HG02885 (cell line): ENCODE results near the gene CAPNS1.
A peak's percentile ranks its signal among the peaks of the same experiment; 100 is the strongest.
"Not testable (repeated sequence)": the region's sequence is repeated elsewhere in the genome, so short reads cannot be mapped to it uniquely, and the experiment has no call there.

Experiments
- ATAC-seq: cut with Tn5 transposase; IDR thresholded peaks from one replicate; pipeline ENCODE4 v1.9.1; 2021; ENCODE audit warnings: mild to moderate bottlenecking; ENCODE audit not compliant: unreplicated experiment, poor library complexity

The CAPNS1 gene

DNA sequence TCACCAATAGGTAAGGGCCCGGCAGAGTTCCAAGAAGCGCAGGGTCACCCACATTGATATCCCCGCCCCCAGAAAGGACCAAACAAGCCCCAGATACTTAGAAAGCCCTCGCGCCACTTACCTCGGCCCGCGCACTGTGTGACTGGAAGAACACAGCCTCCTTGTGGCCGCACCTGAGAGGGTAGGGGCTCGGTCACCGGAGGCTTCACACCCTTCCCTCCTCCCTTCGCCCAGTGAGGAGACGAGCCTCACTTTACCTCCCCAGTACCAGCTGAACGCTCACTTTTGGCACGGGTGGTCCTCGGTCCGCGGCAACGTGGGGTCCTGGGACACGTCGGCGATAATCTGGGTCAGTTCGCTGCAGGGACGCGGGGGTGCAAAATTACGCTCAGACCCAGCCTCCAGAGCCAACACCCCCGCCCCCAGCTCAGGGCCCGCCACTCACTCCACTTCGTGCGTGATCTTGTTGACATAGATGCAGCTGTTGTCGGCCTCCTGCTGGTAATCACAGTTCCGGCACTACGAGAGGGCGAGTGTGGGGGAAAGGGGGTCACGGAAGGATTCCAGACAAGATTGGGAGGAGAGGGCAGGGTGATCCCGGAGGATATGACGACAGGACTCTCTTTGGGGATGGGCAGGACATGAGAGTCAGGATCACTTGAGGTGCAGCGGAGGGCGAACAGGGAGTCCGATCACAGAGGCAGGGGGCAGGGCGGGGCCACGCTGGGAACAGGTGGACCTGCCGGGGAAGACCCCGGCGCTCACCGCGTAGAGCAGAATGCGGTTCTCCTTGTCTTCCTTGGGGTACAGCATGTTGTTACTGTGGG, 25.8 kb upstream of the CAPNS1 start:
- no peak for ATAC-seq

DNA sequence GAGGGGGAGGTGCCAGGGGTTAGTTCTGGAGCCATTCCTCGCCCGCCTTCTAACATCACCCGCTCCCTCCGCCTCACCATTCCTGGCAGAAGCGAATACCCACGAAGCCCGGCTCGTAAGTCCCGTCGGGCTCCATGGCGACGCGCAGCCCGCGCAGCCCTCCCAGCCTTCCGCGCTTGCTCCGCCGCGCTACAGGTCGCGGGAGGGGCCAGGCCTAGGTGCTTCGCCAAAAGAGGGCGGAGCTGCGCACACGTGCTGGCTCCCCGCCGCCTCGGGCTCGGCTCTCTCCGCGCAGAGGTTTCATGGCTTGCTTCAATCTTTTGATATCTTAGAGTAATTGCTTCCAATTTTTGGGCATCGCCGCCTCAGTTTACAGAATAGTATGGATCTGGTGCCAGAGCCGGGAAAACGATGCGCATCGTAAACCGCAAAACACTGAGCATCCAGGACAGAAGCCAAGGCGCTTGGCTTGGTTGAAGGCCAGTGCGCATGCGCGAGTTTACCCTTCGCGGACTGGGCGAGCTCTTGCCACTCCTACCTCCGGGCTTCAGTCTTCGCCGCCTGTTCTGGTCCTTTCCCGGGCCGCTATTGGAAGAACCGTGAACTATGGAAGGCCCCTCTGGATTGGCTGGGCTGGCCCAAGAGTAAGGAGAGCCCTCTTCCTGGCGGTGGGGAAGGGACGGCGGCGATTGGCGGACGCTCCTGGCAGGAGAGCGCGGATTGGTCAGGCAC, 25.0 kb upstream of the CAPNS1 start, which contains the start of gene POLR2I:
Gene POLR2I, minus strand, starts transcription at position 155 of the 732 bp plus-strand sequence. Its CDS starts 19 bp downstream, at position 136.
- peak; percentile 84 for ATAC-seq

DNA sequence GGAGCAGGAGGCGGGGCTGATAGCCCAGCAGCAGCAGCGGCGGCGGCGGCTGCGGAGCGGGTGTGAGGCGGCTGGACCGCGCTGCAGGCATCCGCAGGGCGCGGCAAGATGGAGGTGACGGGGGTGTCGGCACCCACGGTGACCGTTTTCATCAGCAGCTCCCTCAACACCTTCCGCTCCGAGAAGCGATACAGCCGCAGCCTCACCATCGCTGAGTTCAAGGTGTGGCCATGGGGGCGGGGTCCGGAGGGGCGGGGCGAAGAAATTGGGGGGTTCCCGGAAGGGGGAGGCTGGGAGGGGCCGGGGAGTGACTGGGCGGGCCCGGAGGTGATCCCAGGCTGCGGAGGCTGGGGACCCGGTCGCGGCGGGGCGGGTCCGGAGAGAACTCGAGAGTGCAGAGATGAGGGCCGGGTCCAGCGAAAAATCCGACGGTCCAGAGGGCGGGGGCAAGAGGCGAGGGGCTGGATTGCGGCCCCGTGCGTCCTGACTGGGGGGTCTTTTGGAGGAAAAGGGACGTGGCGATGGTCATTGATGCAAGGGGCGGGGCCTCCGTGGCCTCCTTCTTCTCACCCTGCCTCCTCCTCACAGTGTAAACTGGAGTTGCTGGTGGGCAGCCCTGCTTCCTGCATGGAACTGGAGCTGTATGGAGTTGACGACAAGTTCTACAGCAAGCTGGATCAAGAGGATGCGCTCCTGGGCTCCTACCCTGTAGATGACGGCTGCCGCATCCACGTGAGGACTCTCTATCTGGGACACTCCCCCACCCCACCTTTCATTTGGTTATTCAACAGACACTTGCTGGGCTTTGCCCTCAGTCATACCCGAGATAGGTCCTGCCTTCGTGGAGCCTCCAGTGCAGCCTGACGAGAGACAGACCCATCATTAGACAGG, 24.2 kb upstream of the CAPNS1 start, which contains the start of gene TBCB:
Gene TBCB, plus strand, starts transcription at position 16 of the 891 bp plus-strand sequence. Its CDS starts 93 bp downstream, at position 109.
- peak; percentile 44 for ATAC-seq

DNA sequence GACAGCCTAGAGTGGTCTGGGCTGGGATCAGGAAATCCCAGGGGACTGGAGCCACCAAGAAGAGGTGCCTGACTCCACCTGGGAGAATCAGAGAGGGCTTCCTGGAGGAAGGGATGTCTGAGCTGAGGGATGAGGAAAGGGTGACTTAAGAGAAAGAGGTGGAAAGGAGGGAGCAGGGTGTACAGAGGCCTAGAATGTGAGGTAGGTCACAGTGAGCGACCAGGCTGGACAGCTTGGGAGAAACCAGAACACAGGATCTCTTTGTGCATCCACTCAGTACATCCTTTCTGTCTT, 23.6 kb upstream of the CAPNS1 start:
- no peak for ATAC-seq

DNA sequence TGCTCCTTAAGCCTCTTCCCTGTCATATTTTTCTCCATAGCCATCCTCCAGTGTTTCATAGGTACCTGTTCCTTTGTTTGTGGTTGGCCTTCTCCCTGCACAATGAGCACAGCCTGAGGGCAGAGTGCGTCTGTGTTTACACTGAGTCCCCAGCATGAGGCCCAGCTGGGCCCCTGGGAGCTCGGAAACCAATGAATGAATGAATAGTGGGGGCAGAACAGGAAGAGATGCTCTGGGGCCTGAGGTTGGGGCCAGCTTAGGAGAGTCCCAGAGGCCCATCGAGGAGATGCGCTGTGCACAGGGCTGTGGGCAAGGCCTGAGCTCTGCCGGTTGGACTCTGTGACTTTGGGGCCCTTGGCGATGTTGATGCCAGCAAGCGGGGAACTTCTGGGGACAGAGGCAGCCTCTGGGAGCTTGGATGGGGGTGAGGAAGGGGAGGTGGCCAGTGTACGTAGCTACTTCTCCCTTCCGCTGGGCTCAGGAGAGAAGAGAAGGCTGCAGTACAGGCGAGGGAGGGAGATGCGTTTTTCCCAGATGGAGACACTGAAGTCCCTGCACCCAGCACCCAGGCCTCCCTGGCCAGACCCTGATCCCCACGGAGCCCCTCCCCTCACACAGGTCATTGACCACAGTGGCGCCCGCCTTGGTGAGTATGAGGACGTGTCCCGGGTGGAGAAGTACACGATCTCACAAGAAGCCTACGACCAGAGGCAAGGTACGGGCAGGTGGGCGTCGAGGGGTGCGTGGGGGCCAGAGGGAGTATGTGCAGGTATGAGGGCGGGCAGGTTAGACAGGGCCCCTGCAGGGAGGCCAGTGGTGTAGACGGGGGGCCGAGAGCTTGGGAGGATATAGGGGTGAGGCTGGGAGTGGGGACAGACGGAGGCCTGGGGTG, 19.5 kb upstream of the CAPNS1 start:
- no peak for ATAC-seq

DNA sequence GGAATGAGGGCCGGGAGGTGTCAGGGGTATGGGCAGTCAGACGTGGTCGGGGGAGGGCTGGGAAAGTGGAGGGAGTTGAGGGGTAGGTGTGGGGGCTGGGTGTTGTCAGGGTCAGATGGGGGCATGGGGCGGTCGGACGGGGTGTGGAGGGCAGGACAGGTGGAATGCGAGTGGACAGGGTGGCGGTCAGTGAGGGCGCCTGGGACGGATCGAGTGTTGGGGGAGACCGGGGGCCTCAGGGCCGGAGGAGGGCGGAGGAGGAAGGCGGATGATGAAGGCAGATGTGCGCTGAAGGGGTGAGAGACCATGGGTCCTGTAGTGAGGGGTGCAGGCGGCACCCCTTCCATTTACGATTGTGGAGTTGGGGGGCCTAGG, 18.9 kb upstream of the CAPNS1 start:
- ATAC-seq: no peak

DNA sequence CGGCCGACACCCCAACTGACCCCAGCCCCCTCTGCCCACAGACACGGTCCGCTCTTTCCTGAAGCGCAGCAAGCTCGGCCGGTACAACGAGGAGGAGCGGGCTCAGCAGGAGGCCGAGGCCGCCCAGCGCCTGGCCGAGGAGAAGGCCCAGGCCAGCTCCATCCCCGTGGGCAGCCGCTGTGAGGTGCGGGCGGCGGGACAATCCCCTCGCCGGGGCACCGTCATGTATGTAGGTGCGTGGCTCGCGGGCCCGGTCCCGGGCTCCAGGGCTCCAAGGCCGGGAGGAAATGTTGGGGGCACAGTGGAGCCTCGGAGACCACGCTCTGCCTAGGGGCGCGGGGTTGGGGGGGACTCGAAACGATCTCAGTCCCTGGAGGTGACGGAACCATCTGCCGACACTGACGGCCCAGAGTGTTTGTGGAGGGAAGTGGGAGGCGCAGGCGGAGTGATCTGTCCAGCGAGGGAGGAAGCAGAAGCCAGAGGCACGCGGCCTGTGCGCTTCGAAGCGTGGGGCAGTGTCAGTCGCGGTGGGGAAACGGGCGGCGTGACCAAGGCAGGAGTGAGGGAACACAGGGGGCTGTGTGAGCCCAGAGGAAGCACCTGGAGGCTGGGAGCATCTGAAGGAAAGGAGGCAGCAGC, 18.3 kb upstream of the CAPNS1 start:
- no peak for ATAC-seq

DNA sequence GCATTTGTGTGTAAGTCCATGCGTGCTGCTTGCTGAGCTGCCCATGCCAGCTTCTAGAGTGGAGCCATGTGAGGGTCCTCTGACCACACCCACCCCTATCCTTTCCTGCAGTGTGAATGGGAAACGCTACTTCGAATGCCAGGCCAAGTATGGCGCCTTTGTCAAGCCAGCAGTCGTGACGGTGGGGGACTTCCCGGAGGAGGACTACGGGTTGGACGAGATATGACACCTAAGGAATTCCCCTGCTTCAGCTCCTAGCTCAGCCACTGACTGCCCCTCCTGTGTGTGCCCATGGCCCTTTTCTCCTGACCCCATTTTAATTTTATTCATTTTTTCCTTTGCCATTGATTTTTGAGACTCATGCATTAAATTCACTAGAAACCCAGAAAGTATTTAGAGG, 14.3 kb upstream of the CAPNS1 start:
- ATAC-seq: no peak

DNA sequence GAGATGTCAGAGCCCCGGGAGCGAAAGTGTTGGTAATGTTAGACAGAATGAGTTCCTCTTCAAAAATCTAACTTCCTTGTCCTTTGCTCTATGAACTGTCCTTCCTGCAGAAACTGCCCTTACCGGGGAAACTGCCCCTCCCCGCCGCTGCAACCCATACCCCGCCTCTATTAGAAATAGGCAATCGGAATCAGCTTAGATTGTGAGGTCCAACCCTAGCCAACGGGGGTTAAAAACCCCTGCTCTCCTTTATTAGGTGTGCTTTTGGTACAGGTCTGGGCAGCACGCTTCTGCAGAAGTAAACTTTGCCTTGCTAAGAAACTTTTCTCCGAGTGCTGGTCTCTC, 11.5 kb upstream of the CAPNS1 start:
- ATAC-seq: no peak

DNA sequence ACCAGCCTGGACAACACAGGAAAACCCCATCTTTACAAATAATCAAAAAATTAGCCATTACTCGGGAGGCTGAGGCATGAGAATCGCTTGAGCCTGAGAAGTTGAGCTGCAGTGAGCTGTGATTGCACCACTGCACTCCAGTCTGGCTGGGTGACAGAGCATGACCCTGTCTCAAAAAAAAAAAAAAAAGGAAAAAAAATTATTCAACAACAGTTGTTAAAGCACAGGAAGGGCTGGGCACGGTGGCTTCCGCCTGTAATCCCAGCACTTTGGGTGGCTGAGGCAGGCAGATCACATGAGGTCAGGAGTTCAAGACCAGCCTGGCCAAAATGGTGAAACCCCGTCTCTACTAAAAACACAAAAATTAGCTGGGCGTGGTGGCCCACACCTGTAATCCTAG, 8.6 kb upstream of the CAPNS1 start:
- not testable (repeated sequence) for ATAC-seq

DNA sequence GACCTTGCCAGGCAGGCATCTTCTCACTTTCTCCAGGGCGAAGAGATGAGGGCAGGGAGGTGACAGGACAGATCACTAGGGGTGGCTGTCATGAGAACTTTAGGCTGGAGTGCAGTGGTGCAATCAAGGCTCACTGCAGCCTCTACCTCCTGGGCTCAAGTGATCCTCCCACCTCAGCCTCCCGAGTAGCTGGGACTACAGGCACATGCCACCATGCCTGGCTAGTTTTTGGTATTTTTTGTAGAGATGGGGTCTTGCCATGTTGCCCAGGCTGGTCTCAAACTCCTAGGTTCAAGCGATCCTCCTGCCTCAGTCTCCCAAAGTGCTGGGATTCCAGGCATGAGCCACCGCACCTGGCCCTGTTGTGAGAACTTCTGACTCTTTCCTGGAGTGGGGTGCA, 5.0 kb upstream of the CAPNS1 start:
- not testable (repeated sequence) for ATAC-seq

DNA sequence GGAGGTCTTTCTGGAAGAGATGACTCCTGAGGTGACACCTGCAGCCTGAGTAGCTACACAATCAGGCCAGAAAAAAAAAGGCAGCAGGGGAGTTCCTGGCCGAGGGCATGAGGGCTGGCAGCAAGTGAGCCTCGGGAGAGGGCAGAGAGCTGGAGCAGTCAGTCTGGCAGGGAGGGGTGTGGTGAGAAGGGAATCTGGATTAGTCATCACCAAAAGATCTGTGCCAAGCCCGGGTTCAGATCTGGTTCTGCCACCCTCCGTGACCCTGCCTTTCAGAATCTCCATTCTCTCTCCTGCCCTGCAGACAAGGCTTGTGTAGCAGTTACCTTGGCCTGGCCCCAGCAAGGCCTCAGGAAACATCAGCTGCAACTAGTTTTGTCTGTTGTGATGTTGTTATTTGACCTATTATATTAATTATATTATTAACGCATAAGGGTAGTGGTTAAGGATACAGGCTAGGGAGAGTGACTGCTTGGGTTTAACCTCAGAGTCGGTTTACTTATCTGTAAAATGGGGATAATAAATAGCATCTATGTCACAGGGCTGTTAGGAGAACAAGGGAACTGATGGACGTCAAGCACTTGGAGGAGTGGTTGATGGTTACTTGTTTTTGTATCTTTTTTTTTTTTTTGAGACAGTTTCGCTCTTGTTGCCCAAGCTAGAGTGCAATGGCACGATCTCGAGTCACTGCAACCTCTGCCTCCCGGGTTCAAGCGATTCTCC, 2.7 kb upstream of the CAPNS1 start:
- ATAC-seq: no peak

DNA sequence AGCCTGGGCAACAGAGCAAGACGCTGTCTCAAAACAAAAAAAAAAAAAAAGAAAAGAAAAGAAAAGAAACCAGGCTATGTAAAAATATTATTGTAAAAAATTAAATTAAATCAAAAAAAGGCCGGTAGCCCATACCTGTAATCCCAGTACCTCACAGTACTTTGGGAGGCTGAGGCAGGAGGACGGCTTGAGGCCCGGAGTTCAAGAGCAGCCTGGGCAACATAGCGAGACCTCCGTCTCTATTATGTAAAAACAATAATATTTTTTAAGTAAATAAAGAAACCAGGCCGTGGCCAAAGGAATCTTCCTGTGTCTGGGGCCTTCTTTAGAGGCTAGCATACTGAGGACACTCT, 770 bp upstream of the CAPNS1 start:
- ATAC-seq: no peak

DNA sequence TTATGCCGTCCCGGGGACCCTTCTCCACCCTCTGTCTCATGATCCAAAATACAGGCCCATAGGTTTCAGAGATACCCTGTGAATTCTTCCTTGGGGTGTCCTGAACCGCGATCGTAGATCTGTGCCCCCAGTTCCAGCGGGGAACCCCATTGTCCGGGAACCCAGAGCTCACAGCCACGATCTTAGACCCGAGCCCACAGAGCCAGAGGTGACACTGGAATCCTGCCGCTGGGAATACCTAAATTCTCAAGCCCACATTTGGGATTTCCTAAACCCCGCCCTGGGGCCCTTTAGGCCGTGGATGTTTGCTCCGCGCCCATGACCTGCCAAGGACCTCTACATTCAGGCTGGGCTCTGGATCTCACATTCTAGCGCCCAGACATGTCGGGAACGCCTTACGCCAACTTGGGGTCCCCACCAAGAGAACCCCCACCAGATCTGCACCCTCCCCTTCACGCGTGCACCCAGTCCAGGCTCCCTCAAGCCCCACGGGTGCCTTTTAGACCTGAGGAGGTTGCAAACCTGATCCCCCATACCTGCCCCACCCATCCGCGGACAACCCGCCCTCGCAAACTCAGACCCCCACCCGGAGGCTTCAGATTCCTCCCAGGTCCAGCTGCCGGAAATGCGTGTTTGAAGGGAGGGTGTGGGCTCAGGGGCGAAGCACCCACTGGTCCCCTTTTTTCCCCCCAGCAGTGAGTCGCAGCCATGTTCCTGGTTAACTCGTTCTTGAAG, 605 bp downstream of the CAPNS1 start:
- peak; percentile 1 for ATAC-seq

DNA sequence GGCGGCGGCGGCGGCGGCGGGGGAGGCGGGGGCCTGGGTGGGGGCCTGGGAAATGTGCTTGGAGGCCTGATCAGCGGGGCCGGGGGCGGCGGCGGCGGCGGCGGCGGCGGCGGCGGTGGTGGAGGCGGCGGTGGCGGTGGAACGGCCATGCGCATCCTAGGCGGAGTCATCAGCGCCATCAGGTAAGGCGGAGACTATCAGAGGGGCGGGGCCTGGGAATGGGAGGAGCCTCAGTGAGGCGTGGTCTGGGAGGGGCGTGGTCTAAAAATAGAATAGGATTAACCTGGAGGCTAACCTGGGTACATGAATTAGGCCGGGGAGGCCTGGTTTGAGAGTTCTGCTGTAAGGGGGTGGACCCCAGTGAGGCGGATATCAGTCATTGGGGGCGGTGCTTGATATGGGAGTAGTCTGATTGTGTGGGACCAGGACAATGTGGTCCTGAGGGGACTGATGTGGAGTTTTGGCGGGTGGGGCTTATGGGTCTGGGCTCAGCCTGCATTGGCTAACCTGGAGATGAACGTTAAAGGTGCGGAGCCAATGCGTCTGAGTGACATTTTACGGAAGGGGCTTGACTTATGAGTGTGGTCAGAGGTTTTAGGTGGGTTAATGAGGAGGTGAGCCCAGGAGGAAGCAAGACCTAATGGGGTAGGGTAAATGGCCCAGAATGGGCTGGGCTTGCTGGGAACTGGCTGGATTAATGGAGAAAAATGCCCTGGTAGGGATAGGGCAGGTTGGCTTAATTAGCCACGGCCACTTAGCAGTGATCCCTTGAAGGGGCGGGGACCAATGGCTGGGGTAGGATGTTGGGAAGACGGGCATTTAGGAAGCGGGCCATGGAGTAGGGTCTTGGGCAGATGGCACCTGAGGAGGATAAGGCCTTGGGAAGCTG, 1.4 kb downstream of the CAPNS1 start:
- ATAC-seq: peak; percentile 56

DNA sequence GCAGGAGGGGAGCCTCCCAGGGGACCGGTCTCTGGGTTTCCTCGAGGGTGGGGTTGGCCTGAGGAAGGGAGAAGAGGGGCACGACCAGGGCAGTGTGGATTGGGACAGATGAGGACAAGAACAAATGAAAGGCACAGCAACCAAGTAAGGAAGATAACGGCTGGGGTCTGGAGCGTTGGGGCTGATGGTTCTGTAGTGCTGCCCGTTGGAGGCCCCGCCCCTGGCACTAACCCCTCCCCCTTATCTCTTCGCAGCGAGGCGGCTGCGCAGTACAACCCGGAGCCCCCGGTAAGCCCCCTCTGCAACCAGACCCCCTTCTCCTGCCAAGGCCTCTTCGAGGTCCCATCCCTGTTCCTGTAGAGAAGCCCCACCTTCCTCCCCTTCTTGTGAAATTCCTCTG, 2.2 kb downstream of the CAPNS1 start:
- no peak for ATAC-seq

DNA sequence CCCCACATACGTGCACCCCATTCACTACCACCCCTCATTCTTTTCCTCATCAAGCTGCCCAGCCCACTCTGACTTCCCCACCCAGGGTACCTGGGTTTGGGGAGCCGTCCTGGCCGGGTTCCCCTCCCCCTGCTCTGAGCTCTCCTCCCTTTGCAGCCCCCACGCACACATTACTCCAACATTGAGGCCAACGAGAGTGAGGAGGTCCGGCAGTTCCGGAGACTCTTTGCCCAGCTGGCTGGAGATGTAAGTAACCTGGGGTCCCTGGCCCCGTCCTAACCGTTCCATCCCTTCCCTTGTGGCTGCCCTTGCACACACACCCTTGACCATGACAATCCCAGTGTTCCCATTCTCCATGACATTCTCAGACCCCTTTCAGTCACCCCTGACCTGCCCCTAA, 2.6 kb downstream of the CAPNS1 start:
- no peak for ATAC-seq
